Measurements from ENCODE around the gene ARHGEF12.
A peak's percentile ranks its signal among the peaks of the same experiment; 100 is the strongest.

The ARHGEF12 gene

DNA sequence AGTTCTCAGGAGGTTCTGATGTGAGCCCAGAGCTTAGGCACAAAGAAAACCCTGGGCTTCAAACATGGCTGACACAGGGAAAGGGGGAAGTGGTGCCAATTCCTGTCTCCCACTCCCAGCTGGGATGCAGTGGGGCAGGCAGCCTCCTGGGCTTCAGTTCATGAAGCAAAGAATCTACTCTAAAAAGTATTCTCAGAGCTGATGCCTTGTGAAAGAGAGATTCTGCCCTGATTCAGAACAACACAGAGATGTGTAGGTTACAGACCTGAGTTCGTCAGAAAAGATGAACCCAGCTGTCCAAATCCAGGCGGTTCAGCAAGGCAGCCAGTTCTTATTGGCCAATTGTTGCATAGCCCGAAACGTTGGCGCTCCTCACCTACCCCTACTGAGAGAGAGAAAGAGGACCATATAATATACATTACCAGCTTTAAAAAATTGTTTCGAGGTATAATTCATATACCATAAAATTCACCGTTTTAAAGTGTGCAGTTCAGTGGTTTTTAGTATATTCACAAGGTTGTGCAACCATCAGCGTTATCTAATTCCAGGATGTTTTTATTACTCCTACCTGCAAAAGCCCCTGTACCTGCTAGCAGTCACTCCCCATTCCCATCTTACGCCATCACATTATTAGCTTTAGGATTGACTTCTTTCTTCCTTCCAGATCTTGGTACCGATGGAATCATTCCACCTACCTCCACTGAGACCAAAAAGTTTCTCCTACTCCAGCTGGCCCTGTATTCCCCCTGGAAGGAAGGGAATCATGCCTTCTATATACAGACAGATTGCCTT lies 18.3 kb upstream of the ARHGEF12 start:
- Histone ChIP-seq H3K27ac (ENCODE audit: low read depth, low read length) (no peak overlapping the region), H3K9me3 (ENCODE audit: control insufficient read depth, insufficient read depth, low read depth, low read length) (no peaks in the 10 kb centered on the region), H3K9ac (ENCODE audit: low read length) (no peak overlapping the region), H3K27me3 (ENCODE audit: control insufficient read depth, insufficient read depth, low read length) (no peaks in the 10 kb centered on the region), H3K4me1 (ENCODE audit: control insufficient read depth, insufficient read depth, low read length) (peaks cover 13% of the 10 kb centered on the region), H3K36me3 (ENCODE audit: control insufficient read depth, insufficient read depth, low read length) (no peaks in the 10 kb centered on the region), H3K4me3 (ENCODE audit: low read depth, low read length) (no peak overlapping the region)

GRCh38 chr11:120318906-120319305 lies 17.3 kb upstream of the ARHGEF12 start:
- H3K27ac ChIP-seq (ENCODE audit: low read depth, low read length) = no peak overlapping the region

GRCh38 chr11:120324932-120325810 lies 11.0 kb upstream of the ARHGEF12 start, which contains the start of gene TLCD5:
Gene TLCD5, plus strand, starts transcription at chr11:120325299. Its CDS starts 2,143 bp downstream, at chr11:120327442.
- Histone ChIP-seq H3K27ac (ENCODE audit: low read depth, low read length) (no peak within 1 kb of the TSS), H3K36me3 (ENCODE audit: control insufficient read depth, insufficient read depth, low read length) (peaks cover 8% of the 10 kb centered on the region), H3K9ac (ENCODE audit: low read length) (peak within 1 kb of the TSS; percentile 68), H3K27me3 (ENCODE audit: control insufficient read depth, insufficient read depth, low read length) (0 out of 2 replicates have a peak, but pooled peaks cover 6% of the 10 kb centered on the region), H3K4me1 (ENCODE audit: control insufficient read depth, insufficient read depth, low read length) (peaks cover 3% of the 10 kb centered on the region; the same call in 1 of the 2 replicates), H3K9me3 (ENCODE audit: control insufficient read depth, insufficient read depth, low read depth, low read length) (no peaks in the 10 kb centered on the region), H3K4me3 (ENCODE audit: low read depth, low read length) (peak within 1 kb of the TSS; percentile 71)

More at GRCh38 chr11:120318906-120319305, 17.3 kb upstream of the ARHGEF12 start:
- Histone ChIP-seq H3K9me3 (ENCODE audit: control insufficient read depth, insufficient read depth, low read depth, low read length) (no peaks in the 10 kb centered on the region), H3K27me3 (ENCODE audit: control insufficient read depth, insufficient read depth, low read length) (0 out of 2 replicates have a peak, but pooled peaks cover 6% of the 10 kb centered on the region), H3K36me3 (ENCODE audit: control insufficient read depth, insufficient read depth, low read length) (no peaks in the 10 kb centered on the region), H3K4me3 (ENCODE audit: low read depth, low read length) (no peak overlapping the region), H3K4me1 (ENCODE audit: control insufficient read depth, insufficient read depth, low read length) (peaks cover 13% of the 10 kb centered on the region), H3K9ac (ENCODE audit: low read length) (no peak overlapping the region)

- Histone ChIP-seq H3K9me3 (ENCODE audit: control insufficient read depth, insufficient read depth, low read depth, low read length) (no peaks in the 10 kb centered on the region), H3K4me3 (ENCODE audit: low read depth, low read length) (peak overlapping the region; percentile 71)
Measured at GRCh38 chr11:120326228-120326627, 10.0 kb upstream of the ARHGEF12 start.

GRCh38 chr11:120326845-120327281 lies 9.3 kb upstream of the ARHGEF12 start:
- H3K4me3 ChIP-seq (ENCODE audit: low read depth, low read length) = no peak overlapping the region
- no peaks in the 10 kb centered on the region for H3K9me3 ChIP-seq (ENCODE audit: control insufficient read depth, insufficient read depth, low read depth, low read length)
- peaks cover 22% of the 10 kb centered on the region for H3K36me3 ChIP-seq (ENCODE audit: control insufficient read depth, insufficient read depth, low read length)
- 0 out of 2 replicates have a peak, but pooled peaks cover 6% of the 10 kb centered on the region for H3K27me3 ChIP-seq (ENCODE audit: control insufficient read depth, insufficient read depth, low read length)
- H3K9ac ChIP-seq (ENCODE audit: low read length) = no peak overlapping the region
- H3K27ac ChIP-seq (ENCODE audit: low read depth, low read length) = no peak overlapping the region
- H3K4me1 ChIP-seq (ENCODE audit: control insufficient read depth, insufficient read depth, low read length) = peaks cover 3% of the 10 kb centered on the region; the same call in 1 of the 2 replicates

More at GRCh38 chr11:120326228-120326627, 10.0 kb upstream of the ARHGEF12 start:
- H3K27me3 ChIP-seq (ENCODE audit: control insufficient read depth, insufficient read depth, low read length) = 0 out of 2 replicates have a peak, but pooled peaks cover 6% of the 10 kb centered on the region
- no peak overlapping the region for H3K27ac ChIP-seq (ENCODE audit: low read depth, low read length)
- peaks cover 19% of the 10 kb centered on the region for H3K36me3 ChIP-seq (ENCODE audit: control insufficient read depth, insufficient read depth, low read length)
- peak overlapping the region; percentile 68 for H3K9ac ChIP-seq (ENCODE audit: low read length)
- H3K4me1 ChIP-seq (ENCODE audit: control insufficient read depth, insufficient read depth, low read length) = peaks cover 3% of the 10 kb centered on the region; the same call in 1 of the 2 replicates

DNA sequence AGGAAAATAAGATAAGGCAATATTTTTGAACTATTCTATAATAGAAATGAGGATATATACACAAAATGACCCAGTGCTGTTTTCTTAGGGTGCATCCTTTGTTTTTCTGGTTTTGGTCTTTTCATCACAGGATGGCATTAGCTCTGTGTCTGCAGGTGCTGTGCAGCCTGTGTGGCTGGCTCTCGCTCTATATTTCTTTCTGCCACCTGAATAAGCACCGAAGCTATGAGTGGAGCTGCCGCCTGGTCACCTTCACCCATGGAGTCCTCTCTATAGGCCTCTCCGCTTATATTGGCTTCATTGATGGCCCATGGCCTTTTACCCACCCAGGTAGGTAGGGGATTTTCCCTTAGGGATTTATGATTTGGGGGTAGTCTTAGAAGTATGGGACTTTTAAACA lies 8.9 kb upstream of the ARHGEF12 start:
- Histone ChIP-seq H3K27ac (ENCODE audit: low read depth, low read length) (no peak overlapping the region), H3K9me3 (ENCODE audit: control insufficient read depth, insufficient read depth, low read depth, low read length) (no peaks in the 10 kb centered on the region), H3K9ac (ENCODE audit: low read length) (no peak overlapping the region), H3K4me3 (ENCODE audit: low read depth, low read length) (no peak overlapping the region), H3K4me1 (ENCODE audit: control insufficient read depth, insufficient read depth, low read length) (peaks cover 3% of the 10 kb centered on the region; the same call in 1 of the 2 replicates), H3K36me3 (ENCODE audit: control insufficient read depth, insufficient read depth, low read length) (peaks cover 24% of the 10 kb centered on the region), H3K27me3 (ENCODE audit: control insufficient read depth, insufficient read depth, low read length) (0 out of 2 replicates have a peak, but pooled peaks cover 6% of the 10 kb centered on the region)

DNA sequence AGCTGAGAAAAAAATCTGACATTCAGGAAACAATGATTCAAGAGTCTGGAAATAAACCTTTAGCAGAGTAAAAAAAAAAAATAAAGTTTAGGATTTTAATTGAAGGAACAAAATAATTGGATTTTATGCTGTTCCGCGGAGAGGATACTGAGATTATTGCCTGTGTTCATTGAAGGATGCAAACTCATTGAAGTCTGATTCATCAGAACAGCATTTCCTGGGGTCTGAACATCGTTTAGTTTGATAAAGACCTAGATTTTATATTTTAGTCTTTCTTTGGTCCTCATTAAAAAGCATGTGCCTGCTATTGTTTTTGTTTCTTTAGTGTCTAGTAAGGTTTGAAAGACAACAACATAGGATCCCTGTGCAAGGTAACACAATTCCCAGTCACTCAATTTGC lies 6.7 kb upstream of the ARHGEF12 start:
- Histone ChIP-seq H3K4me3 (ENCODE audit: low read depth, low read length) (no peak overlapping the region), H3K9me3 (ENCODE audit: control insufficient read depth, insufficient read depth, low read depth, low read length) (no peaks in the 10 kb centered on the region), H3K36me3 (ENCODE audit: control insufficient read depth, insufficient read depth, low read length) (peaks cover 25% of the 10 kb centered on the region), H3K9ac (ENCODE audit: low read length) (no peak overlapping the region), H3K27ac (ENCODE audit: low read depth, low read length) (no peak overlapping the region), H3K4me1 (ENCODE audit: control insufficient read depth, insufficient read depth, low read length) (peaks cover 3% of the 10 kb centered on the region; the same call in 1 of the 2 replicates), H3K27me3 (ENCODE audit: control insufficient read depth, insufficient read depth, low read length) (no peaks in the 10 kb centered on the region)

DNA sequence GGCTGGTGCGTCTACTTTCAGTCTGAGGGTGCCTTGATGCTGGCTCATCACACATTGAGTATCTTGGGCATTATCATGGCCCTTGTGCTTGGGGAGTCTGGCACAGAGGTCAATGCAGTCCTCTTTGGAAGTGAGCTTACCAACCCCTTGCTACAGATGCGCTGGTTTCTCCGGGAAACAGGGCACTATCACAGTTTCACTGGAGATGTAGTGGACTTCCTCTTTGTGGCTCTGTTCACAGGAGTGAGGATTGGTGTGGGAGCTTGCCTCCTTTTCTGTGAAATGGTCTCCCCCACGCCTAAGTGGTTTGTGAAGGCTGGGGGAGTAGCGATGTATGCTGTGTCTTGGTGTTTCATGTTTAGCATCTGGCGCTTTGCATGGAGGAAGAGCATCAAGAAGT lies 6.2 kb upstream of the ARHGEF12 start:
- Histone ChIP-seq H3K27me3 (ENCODE audit: control insufficient read depth, insufficient read depth, low read length) (no peaks in the 10 kb centered on the region), H3K27ac (ENCODE audit: low read depth, low read length) (no peak overlapping the region), H3K4me1 (ENCODE audit: control insufficient read depth, insufficient read depth, low read length) (no peaks in the 10 kb centered on the region; the same call in 1 of the 2 replicates)

DNA sequence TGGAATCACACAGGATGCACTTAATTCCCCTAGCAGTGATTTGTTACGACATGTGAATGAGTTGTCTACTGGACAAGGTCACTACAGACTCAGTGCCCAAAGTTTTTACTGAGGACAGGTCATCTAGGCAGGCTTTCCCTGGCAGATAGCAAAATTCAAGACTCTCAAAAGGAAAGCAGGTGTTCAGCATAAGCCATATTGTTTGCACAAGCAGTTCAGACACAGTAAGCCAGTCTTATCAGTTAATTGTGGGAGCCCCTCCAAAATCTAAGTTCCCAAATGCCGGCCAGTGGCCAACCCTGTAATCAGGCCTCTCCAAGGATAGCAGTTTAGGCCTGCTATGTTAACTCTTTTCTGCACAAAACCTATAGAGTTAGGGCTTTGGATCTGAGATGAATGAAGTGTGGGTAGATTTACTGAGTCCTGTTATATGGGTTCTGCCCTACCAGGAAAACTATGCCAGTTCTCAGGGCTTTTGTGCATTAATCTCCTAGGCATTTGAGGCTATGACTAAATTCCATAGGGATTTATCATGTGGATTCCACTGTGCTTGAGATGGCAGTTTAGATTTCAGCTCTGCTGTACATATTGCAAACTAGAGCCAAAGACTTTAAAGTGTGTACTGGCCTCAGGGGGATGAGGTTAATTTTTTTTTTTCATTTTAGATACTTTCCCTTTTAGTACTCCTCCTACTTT lies 4.8 kb upstream of the ARHGEF12 start:
- H3K4me3 ChIP-seq (ENCODE audit: low read depth, low read length) = no peak overlapping the region
- H3K27ac ChIP-seq (ENCODE audit: low read depth, low read length) = no peak overlapping the region
- H3K9me3 ChIP-seq (ENCODE audit: control insufficient read depth, insufficient read depth, low read depth, low read length) = no peaks in the 10 kb centered on the region
- H3K36me3 ChIP-seq (ENCODE audit: control insufficient read depth, insufficient read depth, low read length) = peaks cover 25% of the 10 kb centered on the region
- H3K27me3 ChIP-seq (ENCODE audit: control insufficient read depth, insufficient read depth, low read length) = no peaks in the 10 kb centered on the region
- no peak overlapping the region for H3K9ac ChIP-seq (ENCODE audit: low read length)
- H3K4me1 ChIP-seq (ENCODE audit: control insufficient read depth, insufficient read depth, low read length) = no peaks in the 10 kb centered on the region; the same call in 1 of the 2 replicates

More for the DNA sequence above, 6.2 kb upstream of the ARHGEF12 start:
- H3K36me3 ChIP-seq (ENCODE audit: control insufficient read depth, insufficient read depth, low read length) = peaks cover 25% of the 10 kb centered on the region
- H3K9ac ChIP-seq (ENCODE audit: low read length) = no peak overlapping the region
- no peak overlapping the region for H3K4me3 ChIP-seq (ENCODE audit: low read depth, low read length)
- no peaks in the 10 kb centered on the region for H3K9me3 ChIP-seq (ENCODE audit: control insufficient read depth, insufficient read depth, low read depth, low read length)
